IPS-15b (cell line): Measurements from ENCODE around the gene FARP1.

ENCODE experiments used
- H3K27me3 ChIP-seq: one replicate; pipeline ENCODE4 v1.6.1; 2013; ENCODE audit warnings: low read length; ENCODE audit not compliant: control insufficient read depth, insufficient read depth
- H3K36me3 ChIP-seq: one replicate; pipeline ENCODE4 v1.6.1; 2013; ENCODE audit warnings: low read length; ENCODE audit not compliant: control insufficient read depth, insufficient read depth
- H3K4me1 ChIP-seq: one replicate; pipeline ENCODE4 v1.6.1; 2013; ENCODE audit warnings: mild to moderate bottlenecking, low read length; ENCODE audit not compliant: control insufficient read depth, insufficient read depth
- H3K4me3 ChIP-seq: one replicate; pipeline ENCODE4 v1.5.1; 2013; ENCODE audit warnings: low read depth, low read length
- H3K9ac ChIP-seq: one replicate; pipeline ENCODE4 v1.6.1; 2013; ENCODE audit warnings: low read depth, mild to moderate bottlenecking, low read length
- H3K9me3 ChIP-seq: one replicate; pipeline ENCODE4 v1.6.1; 2013; ENCODE audit warnings: mild to moderate bottlenecking, low read length; ENCODE audit not compliant: control insufficient read depth, insufficient read depth

The FARP1 gene

GRCh38 chr13:98273067-98273823 is 130.4 kb downstream of the FARP1 start:
- Histone ChIP-seq H3K9me3 (no peaks in the 10 kb centered on the region), H3K27me3 (no peaks in the 10 kb centered on the region), H3K36me3 (no peaks in the 10 kb centered on the region), H3K4me1 (peaks cover 17% of the 10 kb centered on the region), H3K4me3 (no peak overlapping the region), H3K9ac (no peak overlapping the region)

- Histone ChIP-seq H3K9ac (peak overlapping the region; percentile 2), H3K4me1 (peaks cover 17% of the 10 kb centered on the region), H3K9me3 (no peaks in the 10 kb centered on the region), H3K27me3 (no peaks in the 10 kb centered on the region), H3K4me3 (no peak overlapping the region), H3K36me3 (no peaks in the 10 kb centered on the region)
Measured at GRCh38 chr13:98273824-98274742, 131.2 kb downstream of the FARP1 start.

GRCh38 chr13:98274921-98275487 is 132.1 kb downstream of the FARP1 start:
- Histone ChIP-seq H3K9ac (no peak overlapping the region), H3K4me1 (peaks cover 17% of the 10 kb centered on the region), H3K9me3 (no peaks in the 10 kb centered on the region), H3K27me3 (no peaks in the 10 kb centered on the region), H3K4me3 (no peak overlapping the region), H3K36me3 (no peaks in the 10 kb centered on the region)

GRCh38 chr13:98275681-98276171 is 132.8 kb downstream of the FARP1 start:
- peaks cover 17% of the 10 kb centered on the region for H3K4me1 ChIP-seq
- no peaks in the 10 kb centered on the region for H3K36me3 ChIP-seq
- H3K4me3 ChIP-seq = no peak overlapping the region
- no peak overlapping the region for H3K9ac ChIP-seq
- H3K27me3 ChIP-seq = no peaks in the 10 kb centered on the region
- no peaks in the 10 kb centered on the region for H3K9me3 ChIP-seq

GRCh38 chr13:98276486-98276885 is 133.6 kb downstream of the FARP1 start:
- H3K36me3 ChIP-seq = no peaks in the 10 kb centered on the region
- no peak overlapping the region for H3K4me3 ChIP-seq
- H3K9ac ChIP-seq = no peak overlapping the region
- H3K9me3 ChIP-seq = no peaks in the 10 kb centered on the region
- H3K4me1 ChIP-seq = peaks cover 17% of the 10 kb centered on the region
- H3K27me3 ChIP-seq = no peaks in the 10 kb centered on the region

GRCh38 chr13:98278068-98278724 is 135.3 kb downstream of the FARP1 start:
- no peak overlapping the region for H3K4me3 ChIP-seq
- H3K9ac ChIP-seq = no peak overlapping the region
- H3K27me3 ChIP-seq = no peaks in the 10 kb centered on the region
- H3K9me3 ChIP-seq = no peaks in the 10 kb centered on the region
- H3K36me3 ChIP-seq = no peaks in the 10 kb centered on the region
- peaks cover 15% of the 10 kb centered on the region for H3K4me1 ChIP-seq

- Histone ChIP-seq H3K4me1 (peaks cover 3% of the 10 kb centered on the region), H3K9ac (no peak overlapping the region)
Measured at GRCh38 chr13:98279473-98280175, 136.7 kb downstream of the FARP1 start.

GRCh38 chr13:98280176-98280510 is 137.2 kb downstream of the FARP1 start:
- H3K9me3 ChIP-seq = no peaks in the 10 kb centered on the region
- H3K4me1 ChIP-seq = peaks cover 5% of the 10 kb centered on the region
- no peaks in the 10 kb centered on the region for H3K36me3 ChIP-seq
- no peaks in the 10 kb centered on the region for H3K27me3 ChIP-seq
- H3K4me3 ChIP-seq = no peak overlapping the region
- H3K9ac ChIP-seq = no peak overlapping the region

More at GRCh38 chr13:98279473-98280175, 136.7 kb downstream of the FARP1 start:
- Histone ChIP-seq H3K27me3 (no peaks in the 10 kb centered on the region), H3K4me3 (no peak overlapping the region), H3K9me3 (no peaks in the 10 kb centered on the region), H3K36me3 (no peaks in the 10 kb centered on the region)

- Histone ChIP-seq H3K36me3 (no peaks in the 10 kb centered on the region), H3K27me3 (no peaks in the 10 kb centered on the region), H3K9ac (no peak overlapping the region), H3K9me3 (no peaks in the 10 kb centered on the region), H3K4me3 (no peak overlapping the region), H3K4me1 (peaks cover 7% of the 10 kb centered on the region)
Measured at GRCh38 chr13:98284679-98285078, 141.8 kb downstream of the FARP1 start.

- no peaks in the 10 kb centered on the region for H3K36me3 ChIP-seq
- H3K9ac ChIP-seq = no peak overlapping the region
- H3K9me3 ChIP-seq = no peaks in the 10 kb centered on the region
- H3K27me3 ChIP-seq = no peaks in the 10 kb centered on the region
- no peak overlapping the region for H3K4me3 ChIP-seq
- peaks cover 7% of the 10 kb centered on the region for H3K4me1 ChIP-seq
Measured at GRCh38 chr13:98285317-98285716, 142.4 kb downstream of the FARP1 start.
